Epidermal melanocyte (primary cell): ENCODE data around the gene FRMD5.
"Not testable (repeated sequence)": the region's sequence is repeated elsewhere in the genome, so short reads cannot be mapped to it uniquely, and the experiment has no call there.

Experiments used
- DNase-seq: peaks from one replicate; pipeline ENCODE4 v3.0.0; 2011; ENCODE audit warnings: low spot score; ENCODE audit not compliant: insufficient read length

Gene FRMD5

GRCh38 chr15:43896543-43896942, 298.5 kb downstream of the FRMD5 start:
- DNase-seq: peak; percentile 3

- DNase-seq: no peak
Measured at GRCh38 chr15:43895586-43895985, 299.5 kb downstream of the FRMD5 start.

GRCh38 chr15:43893956-43894355, 301.1 kb downstream of the FRMD5 start:
- peak; percentile 15 for DNase-seq

- DNase-seq: no peak
Measured at GRCh38 chr15:43889042-43889441, 306.0 kb downstream of the FRMD5 start.

GRCh38 chr15:43887901-43888300, 307.2 kb downstream of the FRMD5 start:
- DNase-seq: no peak

GRCh38 chr15:43886558-43886957, 308.5 kb downstream of the FRMD5 start:
- no peak for DNase-seq

GRCh38 chr15:43883571-43883970, 311.5 kb downstream of the FRMD5 start:
- no peak for DNase-seq

GRCh38 chr15:43881944-43882343, 313.1 kb downstream of the FRMD5 start:
- DNase-seq: no peak

GRCh38 chr15:43881245-43881644, 313.8 kb downstream of the FRMD5 start:
- DNase-seq: no peak

GRCh38 chr15:43880406-43881194, 314.5 kb downstream of the FRMD5 start:
- DNase-seq: no peak

- no peak for DNase-seq
Measured at GRCh38 chr15:43879386-43880355, 315.4 kb downstream of the FRMD5 start.

- no peak for DNase-seq
Measured at GRCh38 chr15:43878446-43878845, 316.6 kb downstream of the FRMD5 start.

- DNase-seq: no peak
Measured at GRCh38 chr15:43877371-43877770, 317.7 kb downstream of the FRMD5 start.

GRCh38 chr15:43876872-43877271, 318.2 kb downstream of the FRMD5 start:
- no peak for DNase-seq

- no peak for DNase-seq
Measured at GRCh38 chr15:43873651-43874050, 321.4 kb downstream of the FRMD5 start.

GRCh38 chr15:43872416-43873020, 322.6 kb downstream of the FRMD5 start:
- DNase-seq: peak; percentile 75

- DNase-seq: no peak
Measured at GRCh38 chr15:43871835-43872234, 323.2 kb downstream of the FRMD5 start.

GRCh38 chr15:43868406-43868805, 326.7 kb downstream of the FRMD5 start:
- no peak for DNase-seq

- DNase-seq: no peak
Measured at GRCh38 chr15:43867096-43867495, 328.0 kb downstream of the FRMD5 start.

- not testable (repeated sequence) for DNase-seq
Measured at GRCh38 chr15:43866636-43867035, 328.4 kb downstream of the FRMD5 start.

- DNase-seq: no peak
Measured at GRCh38 chr15:43859546-43859945, 335.5 kb downstream of the FRMD5 start.

- no peak for DNase-seq
Measured at GRCh38 chr15:43854801-43855200, 340.3 kb downstream of the FRMD5 start.
